Measurements from ENCODE around the gene P2RX7.

The P2RX7 gene

GRCh38 chr12:121132601-121133481, at the start of gene P2RX7:
TSS of gene P2RX7 (plus strand) at chr12:121132876. CDS start at chr12:121132971, 95 bp downstream.
- peak; percentile 28 for DNase-seq

DNA sequence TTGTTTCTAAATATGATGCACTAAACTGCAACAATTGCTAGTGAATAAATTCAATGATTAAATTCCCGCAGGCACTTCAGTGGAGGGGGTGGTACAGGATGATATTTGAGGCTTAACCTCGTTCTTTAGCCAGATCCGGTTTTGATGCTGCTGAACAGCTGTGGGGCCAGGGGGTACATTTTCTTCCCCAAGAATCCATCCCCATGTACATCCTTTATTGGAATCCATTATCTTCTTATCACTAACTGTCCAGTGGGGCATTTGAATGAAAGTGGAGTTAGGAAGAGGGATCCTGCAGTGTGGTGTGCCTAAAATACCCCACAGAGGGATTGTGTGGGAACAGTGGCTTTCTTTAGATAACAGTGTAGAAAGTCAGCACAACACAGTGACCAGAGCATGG, 48.4 kb upstream of the P2RX7 start:
- DNase-seq: no peak

GRCh38 chr12:121085069-121085468, 47.6 kb upstream of the P2RX7 start:
- DNase-seq: no peak

DNA sequence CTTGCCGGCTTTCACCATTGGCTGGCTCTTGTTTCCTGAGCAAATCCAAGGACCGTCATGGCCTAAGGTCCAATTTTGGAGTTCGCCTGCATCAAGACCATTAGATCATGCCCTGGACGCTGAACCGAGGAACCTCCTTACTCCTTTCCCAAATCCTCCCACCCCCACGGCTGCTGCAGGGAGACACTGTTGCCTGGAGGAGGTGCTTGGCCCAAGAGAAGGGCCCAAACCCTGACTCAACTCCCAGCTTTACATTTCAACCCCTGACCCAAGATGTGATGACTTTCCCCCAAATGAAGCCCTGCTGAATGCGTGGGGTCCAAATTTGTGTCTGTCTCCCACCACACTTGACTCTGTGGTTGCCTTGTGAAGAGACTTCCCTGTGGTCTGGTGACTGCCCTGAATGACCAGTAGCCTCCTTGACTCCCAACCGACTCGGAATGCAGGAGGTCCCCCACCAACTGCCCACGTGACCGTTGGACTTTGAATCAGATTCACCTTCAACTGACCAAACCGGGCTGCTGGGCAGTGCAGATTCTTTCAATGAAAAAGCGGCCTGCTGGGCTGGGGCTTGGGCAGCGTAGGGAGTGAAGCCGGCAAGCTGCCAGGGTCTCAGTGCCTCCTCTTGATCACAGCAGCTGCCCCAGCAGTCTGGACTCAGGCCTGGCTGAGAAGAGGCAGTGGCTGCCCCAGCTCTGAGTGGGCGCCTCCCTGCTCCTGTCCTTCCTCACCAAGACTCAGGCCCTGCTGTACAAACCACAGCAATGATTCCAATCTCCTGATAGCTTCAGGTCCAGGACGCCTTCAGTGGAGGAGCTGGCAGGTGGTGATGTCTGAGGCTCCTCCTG, 46.9 kb upstream of the P2RX7 start:
- DNase-seq: no peak

DNA sequence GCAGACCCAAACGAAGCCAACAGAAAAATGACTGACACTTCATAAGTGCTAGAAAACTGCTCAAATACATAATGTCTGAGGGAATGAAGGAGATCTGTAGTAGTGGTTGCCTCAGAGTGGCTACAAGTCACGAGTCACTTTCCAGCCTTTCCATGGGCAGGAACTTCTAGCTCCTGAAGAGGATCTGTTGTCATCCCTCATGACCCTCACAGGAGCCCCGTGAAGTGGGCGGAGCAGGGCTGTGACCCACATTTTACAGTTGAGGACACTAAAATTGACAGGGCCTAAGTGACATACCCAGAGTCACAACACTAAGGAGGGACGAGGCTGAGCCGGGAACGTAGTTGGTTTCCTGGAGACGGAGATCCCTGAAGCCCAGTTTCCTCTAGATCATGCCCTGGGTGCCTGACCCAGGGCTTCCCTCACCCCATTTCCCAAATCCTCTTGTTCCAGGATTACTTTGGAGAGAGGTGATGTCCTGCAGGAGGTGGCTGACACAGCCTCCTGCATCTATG, 45.8 kb upstream of the P2RX7 start:
- DNase-seq: no peak

- DNase-seq: no peak
Observed at GRCh38 chr12:121087467-121088194, 45.0 kb upstream of the P2RX7 start.

GRCh38 chr12:121088195-121088585, 44.5 kb upstream of the P2RX7 start:
- DNase-seq: no peak

DNA sequence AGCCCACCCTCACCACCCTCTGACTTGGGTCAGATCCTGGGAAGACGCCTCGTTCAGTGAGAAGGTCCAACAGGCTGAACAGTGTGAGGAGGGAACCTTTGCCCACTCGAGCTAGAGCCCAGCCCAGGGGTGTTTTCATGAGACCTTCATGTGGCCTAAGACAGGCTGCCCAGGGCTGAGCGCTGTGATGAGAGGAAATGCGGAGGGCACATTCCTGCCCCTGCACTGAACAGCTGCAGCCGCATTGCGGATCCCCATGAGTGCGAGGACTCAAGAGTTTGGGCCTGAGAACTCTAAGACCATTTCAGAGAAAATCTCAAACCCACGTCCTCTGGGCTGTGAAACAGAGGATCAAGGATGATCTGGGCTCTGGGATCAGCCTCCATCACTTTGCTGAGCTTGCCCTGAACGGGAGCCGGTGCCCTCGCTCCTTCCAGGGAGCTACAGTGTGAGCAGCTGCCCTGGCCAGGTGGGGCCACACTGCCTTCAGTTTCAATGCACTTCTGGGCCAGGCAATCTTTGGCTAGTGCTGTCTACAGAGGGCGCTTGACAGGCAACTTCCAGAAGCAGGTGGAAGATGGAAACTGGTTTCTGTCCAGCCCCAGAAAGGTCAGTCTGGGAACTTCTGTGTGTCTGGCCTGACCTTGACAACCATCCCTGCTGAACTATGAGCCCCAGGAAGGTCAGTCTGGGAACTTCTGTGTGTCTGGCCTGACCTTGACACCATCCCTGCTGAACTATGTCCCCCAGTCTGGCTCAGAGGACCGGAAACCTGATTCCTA, 43.5 kb upstream of the P2RX7 start:
- no peak for DNase-seq

DNA sequence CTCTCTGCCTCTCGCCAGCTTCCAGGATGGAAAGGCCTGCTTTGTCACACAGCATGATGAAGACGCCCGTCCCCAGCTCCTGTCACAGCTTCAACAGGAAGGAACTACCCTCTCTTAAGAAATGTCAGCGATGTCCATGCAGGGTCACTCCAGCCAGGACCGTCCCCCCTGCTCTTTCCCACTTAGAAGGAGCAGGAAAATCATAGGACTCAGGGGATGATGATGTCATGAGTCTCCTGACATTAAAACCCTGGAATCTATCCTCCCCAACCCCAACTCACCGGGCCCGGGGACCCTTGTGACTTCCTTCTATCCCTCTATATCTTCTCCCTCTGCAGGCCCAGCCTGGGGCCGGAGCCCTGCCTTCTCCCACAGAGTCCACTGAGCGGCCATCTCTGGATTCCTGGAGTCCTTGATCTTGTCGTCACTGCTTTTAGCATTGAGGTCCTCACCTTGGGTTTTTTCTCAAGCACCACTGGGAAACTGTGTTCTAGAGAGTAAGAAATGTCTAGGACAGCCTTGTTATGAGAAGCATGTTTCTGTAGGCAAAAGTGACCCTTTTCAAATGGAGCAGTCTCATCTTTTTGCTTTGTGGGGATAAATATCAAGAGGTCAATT, 42.8 kb upstream of the P2RX7 start:
- no peak for DNase-seq

GRCh38 chr12:121090586-121091514, 41.8 kb upstream of the P2RX7 start:
- no peak for DNase-seq

DNA sequence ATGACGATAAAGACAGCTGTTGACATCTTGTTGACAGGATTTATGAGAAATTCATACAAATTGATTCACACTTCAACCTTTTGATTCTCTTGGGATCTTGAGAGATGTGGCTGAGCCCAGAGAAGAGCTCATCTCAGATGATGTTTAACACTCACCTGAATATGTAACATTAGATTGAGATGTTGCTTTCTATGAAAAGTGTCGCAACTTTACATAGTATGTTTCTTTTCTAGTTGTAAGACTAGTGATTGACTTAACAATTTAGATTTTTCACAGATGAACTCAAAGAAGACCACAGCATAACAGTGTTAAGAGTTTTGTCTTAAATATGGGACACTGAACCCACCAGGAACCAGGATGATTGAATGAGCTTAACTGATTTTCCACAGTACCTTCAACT, 40.6 kb upstream of the P2RX7 start:
- no peak for DNase-seq

GRCh38 chr12:121093487-121093891, 39.2 kb upstream of the P2RX7 start:
- DNase-seq: no peak

- no peak for DNase-seq
Observed at GRCh38 chr12:121095544-121096198, 37.0 kb upstream of the P2RX7 start.

DNA sequence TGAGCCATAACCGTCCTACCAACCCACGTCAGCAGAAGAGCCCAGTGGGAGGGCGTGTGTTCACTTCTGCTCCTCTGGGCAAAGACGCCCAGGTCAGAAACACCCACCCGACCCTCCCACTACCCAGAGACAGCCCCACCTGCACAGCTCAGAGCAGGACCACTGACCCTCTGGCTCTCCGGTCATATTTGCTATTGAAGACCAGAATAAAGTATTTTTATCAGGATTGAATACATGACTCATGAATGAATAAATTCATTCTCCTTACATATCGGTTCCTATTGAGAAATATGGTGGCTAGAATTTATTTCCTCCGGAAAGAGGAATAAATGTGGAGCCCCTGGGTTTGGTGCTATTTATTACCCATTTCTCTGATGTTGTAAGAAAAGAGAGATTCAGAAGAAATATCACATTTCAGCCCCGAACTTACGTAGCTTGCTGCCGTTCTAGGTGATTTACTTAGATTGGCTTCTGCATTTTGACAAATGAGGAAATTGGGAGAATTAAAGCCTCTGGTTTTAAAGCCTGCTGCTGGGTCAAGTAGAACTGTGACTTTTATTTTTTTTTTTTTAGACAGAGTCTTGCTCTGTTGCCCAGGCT, 36.4 kb upstream of the P2RX7 start:
- no peak for DNase-seq

GRCh38 chr12:121099779-121100178, 32.9 kb upstream of the P2RX7 start:
- DNase-seq: no peak

DNA sequence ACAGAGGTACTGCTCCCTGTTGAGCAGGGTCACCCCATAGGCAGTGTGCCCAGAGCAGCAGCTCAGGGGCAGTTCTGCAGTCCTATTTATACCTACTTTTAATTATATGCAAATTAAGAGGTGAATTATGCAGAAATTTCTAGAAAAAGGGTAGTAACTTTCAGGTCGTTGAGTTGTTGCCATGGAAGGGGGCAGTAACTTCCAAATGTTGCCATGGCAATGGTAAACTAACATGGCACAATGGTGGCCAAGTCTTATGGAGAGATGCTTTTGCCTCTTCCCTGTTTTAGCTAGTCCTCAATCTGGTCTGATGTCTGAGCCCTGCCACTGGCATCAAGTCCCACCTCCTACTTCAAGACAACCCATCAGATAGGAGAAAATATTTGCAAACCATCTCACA, 30.4 kb upstream of the P2RX7 start:
- DNase-seq: no peak

DNA sequence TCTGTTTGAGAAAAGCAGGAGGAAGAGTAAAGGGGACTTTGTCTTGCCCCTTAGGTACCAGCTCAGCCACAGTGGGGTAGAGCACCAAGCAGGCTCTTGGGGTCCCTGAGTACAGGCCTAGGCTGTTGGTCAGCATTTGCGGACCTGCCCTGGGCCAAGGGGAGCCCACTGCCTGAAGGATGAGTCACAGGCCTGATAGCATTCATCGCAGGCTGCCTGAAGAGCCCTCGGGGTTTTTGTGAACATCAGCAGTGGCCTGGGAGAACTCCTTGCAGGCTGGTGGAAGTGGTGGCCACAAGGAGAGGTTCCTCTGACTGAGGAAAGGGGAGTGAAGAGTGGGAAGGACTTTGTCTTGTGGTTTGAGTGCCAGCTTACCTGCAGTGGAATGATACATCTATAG, 25.0 kb upstream of the P2RX7 start:
- no peak for DNase-seq

GRCh38 chr12:121108492-121108891, 24.2 kb upstream of the P2RX7 start:
- no peak for DNase-seq

GRCh38 chr12:121110211-121110940, 22.3 kb upstream of the P2RX7 start:
- peak; percentile 35 for DNase-seq

Measured in NCI-H187 treated with DMSO at 0.1 percent for 48 hours (cell line).